Esophagus mucosa (tissue), 1 donor: ENCODE data around the gene CANT1. TPM values are rescaled to one million over a fixed set of nuclear protein-coding genes. Genes with fewer than 3 reads are reported as not detected.
"Not testable (repeated sequence)": the region's sequence is repeated elsewhere in the genome, so short reads cannot be mapped to it uniquely, and the experiment has no call there.

ENCODE experiments used
- ATAC-seq: fragments of 200-7000 bp; cut with Tn5 transposase; one replicate; pipeline ENCODE4 v1.9.1; 2020
- total RNA-seq: library from RNA; stranded (reverse); gene quantifications from one replicate; pipeline ENCODE4 v1.2.4, GENCODE V29; 2023
- donor health status: DM: yes; HTN: yes; CAD: no.

CANT1 gene
- total RNA-seq, 1 donor from 2014 or later, result 55.5 TPM

DNA sequence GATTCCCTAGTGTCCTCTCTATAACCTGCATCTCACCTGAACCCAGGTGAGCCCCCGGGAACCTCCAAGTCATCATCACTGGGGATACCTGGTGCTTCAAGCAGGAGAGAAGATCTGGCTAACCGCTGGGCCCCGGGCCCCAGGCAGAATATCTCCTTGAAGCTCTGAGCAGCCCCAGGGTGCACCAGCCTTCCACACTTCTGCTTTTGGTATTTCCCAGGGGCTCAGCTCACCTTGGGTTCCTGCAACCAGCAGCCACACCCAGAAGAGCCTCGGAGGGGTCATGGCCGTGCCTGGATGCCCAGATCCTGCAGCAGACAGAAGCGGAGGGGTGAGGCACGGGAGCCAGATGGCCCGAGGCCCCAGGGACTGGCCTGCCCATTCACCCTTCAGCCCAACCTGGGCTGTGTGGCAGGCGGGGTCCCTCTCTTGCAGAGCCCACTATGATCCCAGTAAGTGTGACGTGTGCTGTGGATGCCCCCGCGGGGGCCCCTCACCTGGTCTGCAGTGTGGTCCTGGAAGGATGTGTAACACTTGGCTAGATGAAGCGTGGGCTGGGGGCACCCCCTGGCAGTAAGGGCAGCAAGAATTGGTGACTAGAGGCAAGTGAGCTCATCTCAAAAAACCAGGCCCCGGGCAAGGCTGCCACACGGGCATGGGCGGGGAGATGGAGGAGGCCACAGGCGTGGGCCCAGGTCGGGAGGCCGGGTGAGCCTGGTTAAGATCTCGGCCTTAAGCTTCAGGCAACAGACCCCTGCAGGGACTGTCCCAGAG, 32.5 kb downstream of the CANT1 start:
- ATAC-seq, result no peak

DNA sequence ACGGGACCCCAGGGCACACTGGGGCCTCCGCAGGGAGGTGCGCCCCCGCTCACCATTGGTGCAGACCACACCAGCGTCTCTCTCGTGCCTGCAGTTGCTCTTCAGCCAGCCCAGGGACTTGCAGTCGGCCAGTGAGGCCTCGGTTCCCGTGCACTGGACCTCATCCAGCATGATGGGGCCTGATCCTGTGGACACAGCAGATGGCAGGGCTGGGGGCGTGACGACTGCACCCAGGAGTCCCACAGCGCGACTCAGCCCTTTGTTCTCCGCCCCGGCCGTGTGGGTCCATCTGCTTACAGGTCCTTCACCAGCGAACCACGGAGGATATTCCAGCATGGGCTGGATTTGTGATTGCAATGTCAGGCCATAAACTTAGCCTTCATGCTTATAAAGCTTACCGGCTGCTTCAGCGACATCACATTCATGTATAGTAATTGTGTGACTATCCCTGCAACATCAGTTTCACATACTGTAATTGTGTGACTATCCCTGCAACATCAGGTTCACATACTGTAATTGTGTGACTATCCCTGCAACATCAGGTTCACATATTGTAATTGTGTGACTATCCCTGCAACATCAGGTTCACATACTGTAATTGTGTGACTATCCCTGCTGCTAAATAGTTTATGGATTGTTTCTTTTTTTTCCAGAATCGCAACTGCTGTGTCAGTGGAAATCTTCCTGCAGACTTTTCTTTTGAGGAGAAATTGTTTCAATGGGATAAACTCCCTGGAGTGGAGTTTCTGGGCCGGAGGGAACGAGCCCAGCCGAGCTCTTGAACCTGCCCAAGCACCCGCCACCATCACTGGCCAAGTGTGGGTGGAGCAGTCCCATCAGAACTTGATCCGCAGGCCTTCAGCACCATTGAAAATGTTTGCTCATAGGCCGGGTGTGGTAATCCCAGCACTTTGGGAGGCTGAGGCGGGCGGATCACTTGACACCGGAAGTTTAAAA, 34.7 kb downstream of the CANT1 start:
- peak; percentile 75 for ATAC-seq

DNA sequence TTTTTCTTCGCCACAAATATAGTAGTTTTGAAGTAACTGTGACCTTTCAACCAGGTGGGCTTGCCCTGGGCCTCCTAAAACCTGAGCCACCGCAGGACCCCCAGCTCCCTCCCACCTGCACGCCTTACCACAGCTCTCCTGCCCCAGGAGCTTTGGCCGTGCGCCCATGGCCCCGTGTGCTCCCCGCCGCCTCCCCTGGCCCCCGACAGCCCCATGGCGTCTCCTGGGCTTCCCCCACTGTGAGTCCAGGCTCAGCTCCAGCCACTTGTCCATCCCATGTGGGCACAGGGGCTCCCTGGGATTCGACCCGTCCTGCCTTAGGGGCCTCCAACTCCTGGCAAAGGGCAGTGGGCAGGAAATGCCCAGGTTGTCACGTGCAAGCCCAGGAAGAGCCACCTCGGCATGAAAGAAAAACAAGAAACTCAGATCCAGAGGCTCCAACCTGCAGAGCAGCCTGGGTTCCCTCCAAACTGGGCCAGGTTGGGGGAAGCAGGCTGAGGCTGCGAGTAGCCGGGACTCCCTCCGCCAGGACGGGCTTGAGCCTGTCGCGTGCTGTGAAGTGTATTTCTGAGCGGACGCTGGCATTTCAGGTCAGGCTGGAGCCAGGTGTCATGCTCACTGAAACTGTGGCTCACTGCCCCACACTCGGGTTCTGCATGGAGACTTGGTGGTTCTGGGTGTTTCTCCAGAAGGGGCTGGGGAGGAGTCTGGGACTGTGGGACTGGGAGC, 35.6 kb downstream of the CANT1 start:
- no peak for ATAC-seq

DNA sequence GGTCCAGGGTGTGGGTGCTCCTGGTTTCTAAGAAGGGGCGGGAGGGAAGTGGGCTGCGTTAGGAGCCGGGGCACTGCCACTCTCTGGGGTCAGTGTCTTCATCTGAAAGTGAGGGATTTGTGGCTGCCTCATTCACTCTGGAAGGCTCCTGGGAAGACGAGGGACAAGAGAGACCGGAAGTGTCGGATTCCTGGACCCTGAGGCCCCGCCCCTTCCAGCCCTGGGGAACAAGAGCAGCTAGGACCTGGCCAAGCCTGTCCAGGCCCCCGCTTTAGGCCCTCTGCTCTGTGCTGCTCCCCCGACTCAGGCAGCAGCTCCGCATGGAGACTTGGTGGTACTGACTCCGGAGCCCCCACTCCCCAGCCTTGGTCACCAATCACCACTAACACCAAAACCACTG, 36.4 kb downstream of the CANT1 start:
- ATAC-seq, result no peak

DNA sequence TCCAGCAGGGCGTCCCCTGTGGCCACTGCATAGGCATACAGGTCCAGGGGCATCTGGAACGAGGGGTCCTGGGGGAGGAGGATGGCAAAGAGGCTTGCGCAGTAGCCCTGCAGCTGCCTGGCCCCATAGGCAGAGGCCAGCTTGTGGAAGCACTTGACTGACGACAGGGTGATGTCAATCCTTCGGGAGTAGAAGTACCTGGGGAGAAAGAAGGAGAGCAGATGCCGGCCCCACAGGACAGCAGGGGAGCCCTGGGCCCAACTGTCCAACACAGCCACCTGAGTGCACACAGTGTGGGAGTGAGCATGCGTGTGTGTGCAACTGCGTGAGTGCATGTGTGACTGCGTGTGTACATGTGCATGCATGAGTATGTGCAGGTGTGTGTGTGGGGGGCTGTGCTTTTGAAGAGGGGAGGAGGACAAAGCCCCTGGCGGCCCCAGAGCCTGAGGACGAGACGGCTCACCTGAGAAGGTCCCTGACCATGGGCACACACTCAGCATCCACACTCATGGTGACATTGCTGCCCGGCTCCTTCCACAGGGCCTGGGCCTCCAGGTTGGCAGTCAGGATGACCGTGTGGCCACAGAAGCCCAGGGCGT, 37.0 kb downstream of the CANT1 start:
- ATAC-seq, result no peak

DNA sequence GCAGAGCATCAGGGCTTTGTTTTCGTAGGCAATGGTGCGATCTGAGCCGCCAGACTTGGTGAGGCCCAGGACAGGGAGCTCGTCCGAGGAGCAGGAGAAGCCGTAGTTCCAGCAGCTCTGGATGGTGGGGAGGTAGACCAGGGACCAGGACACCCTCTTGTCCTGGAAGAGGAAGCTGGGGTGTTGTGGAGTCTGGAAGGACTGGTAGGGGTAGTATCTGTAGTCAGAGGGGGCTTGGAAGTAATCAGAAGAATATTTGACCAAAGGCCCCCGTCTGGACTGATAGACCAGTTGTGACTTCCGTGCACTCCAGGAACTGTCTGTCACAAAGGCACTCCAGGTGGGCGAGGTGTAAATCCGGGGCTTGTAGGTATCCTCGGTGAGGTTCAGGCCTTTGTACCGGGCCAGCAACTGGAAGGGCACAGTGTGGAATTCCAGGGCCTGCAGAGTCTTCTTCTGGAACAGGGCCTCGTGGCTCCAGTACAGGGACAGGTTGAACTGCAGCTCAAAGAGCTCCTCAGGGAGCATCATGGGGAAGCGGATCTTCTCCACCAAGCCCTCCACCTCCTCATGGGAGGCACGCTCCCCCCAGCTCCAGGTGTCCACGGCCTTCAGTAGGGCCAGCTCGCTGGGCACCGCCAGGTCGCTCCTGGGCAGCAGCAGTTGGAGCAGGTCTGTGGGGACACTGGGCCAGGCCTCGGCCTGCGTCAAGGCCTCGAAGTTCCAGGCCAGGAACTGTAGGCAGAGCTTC, 37.6 kb downstream of the CANT1 start:
- no peak for ATAC-seq

DNA sequence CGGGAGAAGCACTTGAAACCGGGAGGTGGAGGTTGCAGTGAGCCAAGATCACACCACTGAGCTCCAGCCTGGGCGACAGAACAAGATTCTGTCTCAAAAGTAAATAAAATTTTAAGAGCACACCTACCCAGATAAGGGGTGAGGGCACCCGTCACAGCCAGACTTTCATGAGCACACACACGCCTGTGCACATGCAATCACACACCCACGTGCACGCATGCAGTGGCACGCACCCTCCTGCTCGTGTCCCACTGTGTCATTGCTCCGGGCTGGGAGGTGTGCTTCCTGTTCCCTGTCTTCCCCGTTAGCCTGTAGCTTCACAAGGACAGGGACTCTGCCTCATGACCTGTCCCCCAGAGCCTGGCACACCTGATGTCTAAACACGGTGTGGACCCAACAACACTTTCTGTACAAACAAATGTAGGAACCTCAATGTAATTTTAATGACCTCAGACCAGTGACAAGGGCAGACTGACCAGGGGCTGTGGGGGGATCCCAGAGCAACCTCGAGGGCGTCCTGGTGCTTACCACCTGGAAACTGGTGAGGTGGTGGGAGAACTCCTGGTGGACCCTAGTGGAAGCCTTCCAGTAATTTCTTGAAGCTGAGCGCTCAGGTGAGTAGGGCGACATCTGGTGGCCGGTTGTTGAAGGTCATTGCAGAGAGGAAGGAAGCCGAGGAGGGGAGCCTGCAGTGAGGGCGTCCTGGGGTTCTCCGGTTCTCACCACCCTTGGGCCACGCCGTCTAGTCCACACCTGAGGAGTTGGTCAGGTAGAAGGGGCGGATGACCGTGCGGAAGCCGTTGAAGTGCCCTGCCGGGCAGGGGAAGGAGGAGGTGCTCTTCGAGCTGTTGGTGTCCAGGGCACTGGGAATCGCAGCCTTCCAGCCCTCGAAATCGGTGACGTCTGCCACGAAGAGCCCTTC, 38.5 kb downstream of the CANT1 start:
- ATAC-seq, result peak; percentile 45

DNA sequence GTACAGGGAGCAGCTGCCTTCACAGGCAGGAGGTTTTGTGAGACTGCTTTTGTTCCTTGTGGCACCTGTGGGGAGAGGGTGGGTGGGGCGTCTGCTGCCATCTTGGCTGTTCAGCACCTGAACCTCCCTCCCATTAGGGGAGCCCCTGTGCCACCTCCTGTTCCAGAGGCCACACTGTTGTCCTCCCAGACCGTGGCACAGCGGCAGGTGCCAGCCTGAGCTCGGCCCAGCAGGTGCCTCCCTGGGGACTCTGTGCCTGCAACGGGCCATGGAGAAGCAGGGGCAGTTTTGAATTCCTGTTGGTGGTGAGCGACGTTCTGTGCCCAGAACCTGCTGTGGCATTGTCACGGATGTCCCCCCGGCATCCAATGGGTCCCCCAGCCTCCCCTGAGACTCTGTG, 39.7 kb downstream of the CANT1 start:
- no peak for ATAC-seq

DNA sequence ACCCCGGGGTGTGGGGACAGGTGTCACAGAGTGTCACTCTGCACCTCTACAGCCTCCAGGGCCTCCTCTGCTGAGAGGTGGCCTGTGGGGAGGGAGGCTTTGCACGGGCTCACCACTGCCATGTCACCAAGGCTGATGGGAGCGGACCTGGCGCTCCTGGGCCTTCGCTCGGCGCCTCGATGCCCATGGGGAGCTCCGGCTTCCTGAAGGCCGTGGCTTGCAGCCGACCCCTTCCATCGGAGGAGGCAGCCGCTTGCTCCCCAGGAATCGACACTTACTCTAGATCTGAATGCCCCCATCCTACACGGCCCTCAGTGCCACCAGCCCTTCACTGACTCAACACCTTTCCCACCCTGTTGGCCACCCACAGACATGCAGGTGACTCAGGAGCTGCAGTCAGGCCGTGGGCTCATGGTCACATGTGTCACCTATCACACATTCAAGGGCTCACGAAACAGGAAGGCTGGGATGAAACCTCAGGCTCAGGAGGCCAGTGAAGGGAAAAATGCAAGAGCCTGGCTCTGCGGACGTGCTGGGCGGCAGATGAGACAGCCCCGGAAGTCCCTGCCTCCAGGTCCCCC, 41.7 kb downstream of the CANT1 start:
- no peak for ATAC-seq

DNA sequence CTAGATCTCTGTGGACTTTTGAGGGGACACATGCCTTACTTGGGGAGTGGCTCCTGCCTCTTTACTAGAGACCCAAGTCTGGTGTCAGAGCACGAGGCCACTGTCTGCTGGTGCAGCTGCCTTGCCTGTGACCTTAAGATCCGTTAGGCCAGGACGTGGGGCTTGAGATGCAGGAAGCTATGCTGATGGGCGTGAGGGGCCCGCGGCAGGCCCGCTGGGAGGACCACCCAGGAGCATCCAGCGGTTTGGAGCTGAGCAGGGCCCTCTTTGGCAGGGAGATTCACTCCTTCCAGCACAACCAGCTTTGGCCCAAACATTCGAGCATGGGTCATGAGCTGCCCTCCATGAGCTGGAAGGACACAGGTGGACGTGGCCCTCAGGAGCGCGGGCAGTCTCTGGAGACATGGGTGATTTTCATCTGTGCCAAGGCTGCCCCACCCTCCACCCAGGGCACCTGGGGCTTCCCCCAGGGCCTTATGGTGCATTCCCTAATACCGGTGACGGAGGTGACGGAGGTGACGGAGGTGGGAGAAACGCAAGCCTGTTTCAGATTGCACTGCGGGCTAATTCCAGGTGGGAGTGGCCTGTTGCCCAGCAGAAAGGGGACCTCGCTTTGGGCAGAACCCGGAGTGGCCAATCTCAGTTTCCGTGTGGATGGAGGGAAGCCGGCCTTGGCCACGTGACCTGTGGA, 42.5 kb downstream of the CANT1 start:
- ATAC-seq, result no peak

DNA sequence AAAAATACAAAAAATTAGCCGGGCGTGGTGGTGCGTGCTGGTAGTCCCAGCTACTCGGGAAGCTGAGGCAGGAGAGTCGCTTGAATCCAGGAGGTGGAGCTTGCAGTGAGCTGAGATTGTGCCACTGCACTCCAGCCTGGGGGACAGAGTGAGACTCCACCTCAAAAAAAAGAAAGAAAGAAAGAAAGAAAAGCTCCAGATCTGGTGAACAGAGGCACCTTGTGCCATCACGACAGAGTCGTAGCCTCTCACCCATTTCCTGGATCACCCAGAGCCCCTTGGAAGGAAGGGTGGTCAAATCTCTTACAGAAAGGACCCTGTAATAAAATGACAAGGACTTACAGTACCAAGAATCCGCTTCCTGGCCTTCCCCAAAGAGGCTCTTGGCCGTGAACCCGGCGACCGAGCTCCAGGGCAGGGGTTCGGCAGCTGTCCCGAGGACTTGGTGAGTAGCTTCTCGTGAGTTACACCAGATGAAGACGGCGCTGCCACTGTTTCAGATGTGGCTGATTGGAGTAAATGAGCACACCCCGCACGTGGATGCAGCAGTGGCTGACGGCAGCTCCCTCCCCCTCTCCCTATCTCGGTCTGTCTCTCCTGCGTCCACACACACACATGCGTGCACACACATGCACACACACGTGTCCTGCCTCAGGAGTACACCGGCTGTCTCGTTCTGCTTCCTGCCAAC, 43.3 kb downstream of the CANT1 start:
- ATAC-seq, result no peak

DNA sequence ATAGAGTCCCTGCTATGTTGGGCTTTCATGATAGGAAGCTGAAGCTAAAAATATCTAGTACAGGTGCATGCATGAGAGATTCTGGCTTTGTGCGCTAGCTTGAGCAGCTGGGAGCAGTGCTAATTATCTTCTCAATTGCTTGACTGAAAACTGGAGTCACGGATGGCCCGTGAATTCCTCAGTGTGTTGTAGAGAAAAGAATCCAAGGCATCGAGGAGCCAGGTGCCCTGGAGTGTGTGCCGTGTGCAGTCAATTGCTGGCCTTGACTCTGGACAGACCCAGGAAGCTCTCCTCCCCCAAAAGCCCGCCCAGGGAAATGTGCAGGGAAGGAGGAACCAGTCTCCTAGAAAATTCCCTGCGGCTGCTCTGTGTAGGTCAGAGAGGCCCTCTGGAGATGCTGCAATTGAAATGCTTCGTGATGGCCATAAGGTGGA, 44.1 kb downstream of the CANT1 start:
- no peak for ATAC-seq

DNA sequence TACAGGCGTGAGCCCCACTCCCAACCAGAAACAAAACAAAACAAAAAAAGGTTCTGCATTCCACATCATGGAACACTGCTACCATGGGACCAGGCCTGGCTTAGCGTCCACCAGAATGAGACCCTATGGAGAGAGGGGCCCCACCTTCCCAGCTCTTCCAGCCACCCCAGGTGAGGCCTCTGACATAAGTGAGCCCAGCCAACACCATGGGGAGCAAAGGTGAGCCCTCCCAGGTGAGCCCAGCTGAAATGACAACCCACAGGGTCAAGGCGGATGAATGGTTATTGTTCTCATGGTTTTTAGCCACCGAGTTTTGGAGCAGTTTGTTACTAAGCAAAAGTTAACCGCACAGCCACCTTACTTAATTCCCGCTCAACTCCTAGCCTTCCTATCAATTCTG, 46.2 kb downstream of the CANT1 start:
- ATAC-seq, result no peak

DNA sequence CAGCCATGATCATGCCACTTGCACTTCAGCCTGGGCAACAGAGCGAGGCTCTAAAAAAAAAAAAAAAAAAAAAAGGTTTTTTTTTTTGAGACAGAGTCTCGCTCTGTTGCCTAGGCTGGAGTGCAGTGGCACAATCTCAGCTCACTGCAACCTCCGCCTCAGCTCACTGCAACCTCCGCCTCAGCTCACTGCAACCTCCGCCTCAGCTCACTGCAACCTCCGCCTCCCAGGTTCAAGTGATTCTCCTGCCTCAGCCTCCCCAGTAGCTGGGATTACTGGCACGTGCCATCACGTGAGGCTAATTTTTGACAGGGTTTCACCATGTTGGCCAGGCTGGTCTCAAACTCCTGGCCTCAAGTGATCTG, 46.6 kb downstream of the CANT1 start:
- not testable (repeated sequence) for ATAC-seq

DNA sequence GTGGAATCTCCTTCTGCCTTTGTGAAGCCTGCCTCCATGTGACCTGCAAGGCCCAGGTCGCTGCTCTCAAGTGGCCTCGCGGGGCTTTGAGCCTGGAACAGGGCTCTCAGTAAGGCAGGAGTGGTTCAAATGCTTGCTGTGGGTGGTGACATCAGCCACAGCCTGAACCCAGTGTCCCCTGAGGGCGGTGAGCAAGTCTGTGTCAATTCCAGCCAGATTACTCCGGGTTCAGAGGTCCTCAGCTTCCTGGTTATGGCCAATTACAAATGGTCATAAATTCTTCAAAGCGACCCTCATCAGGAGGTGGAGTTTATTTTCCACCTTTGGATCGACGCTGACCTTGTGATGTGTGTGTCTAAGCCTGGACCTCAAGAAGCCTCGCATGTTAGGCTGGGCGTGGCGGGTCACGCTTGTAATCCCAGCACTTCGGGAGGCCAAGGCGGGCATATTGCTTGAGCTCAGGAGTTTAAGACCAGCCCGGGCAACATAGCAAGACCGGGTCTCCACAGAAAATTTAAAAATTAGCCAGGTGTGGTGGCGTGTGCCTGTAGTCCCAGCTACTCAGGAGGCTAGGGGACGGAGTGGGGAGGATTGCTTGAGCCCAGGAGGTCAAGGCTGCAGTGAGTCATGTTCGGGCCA, 47.1 kb downstream of the CANT1 start:
- peak; percentile 65 for ATAC-seq

DNA sequence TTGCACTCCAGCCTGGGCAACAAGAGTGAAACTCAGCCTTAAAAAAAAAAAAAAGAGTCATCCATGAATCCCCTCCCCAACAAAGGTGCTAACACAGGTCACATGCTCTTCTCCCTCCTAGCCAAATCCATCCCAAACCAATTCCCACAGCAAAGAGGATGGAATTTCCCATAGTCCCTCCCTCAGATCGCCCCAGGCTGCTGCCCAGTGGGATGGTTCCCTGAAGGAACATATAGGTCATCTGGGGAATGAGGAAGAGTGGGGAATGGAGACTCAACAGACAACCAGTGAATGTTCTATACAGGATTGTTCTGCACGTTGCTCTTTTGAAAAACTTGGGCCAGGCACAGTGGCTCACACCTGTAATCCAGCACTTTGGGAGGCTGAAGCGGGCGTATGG, 48.0 kb downstream of the CANT1 start:
- ATAC-seq, result no peak

DNA sequence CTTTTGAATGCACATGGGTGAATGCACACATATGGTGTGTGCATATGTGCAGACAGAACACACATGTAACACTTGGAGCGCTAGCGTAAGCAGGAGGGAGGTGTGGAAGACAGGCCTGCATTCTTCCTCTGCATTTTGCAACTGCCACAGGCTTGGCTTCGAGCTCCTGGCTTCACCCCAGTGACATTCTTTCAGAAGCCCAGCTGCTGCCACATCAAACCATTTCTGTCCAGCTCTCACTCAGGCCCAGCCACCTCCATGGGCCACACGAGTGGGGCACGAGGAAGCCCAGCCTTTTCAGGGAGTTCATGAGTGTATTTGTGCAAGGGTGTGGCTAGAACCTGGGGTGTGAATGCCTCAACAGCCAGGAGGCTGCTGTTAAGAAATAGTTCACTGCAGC, 48.6 kb downstream of the CANT1 start:
- peak; percentile 51 for ATAC-seq

DNA sequence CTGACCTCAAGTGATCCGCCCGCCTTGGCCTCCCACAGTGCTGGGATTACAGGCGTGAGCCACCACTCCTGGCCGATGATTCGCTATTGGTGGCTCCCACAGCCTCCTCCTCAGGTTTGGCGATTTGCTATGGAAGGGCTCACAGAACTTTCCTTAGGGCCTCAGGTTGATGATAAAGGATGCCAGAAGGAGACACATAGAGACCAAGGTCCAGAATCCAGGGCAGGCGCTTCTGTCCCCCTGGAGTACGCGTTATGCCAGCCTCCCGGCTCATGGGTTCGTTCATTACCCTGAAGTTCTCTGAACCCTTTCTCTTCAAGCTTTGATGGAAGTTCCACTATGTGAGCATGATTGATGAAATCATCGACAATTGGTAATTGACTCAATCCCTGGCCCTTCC, 49.8 kb downstream of the CANT1 start:
- no peak for ATAC-seq
